SK-N-SH (cell line): ENCODE results near the gene BTG3. TPM values are rescaled to one million over a fixed set of nuclear protein-coding genes. Genes with fewer than 3 reads are reported as not detected.

Source experiments
- CTCF ChIA-PET: fragments of 300-600, 350-600 bp; formaldehyde crosslinking; extraction: SDS; loops from one replicate; lab custom pipeline; 2021; lab: Yijun Ruan, JAX
- POLR2A ChIA-PET: fragments of 350-600 bp; sonication (Branson Sonifier 250); formaldehyde crosslinking; extraction: SDS; loops from one replicate; lab custom pipeline; 2020; ENCODE audit warnings: antibody characterized with exemption, inconsistent platforms; lab: Yijun Ruan, JAX
- DNase-seq: peaks from one replicate; pipeline ENCODE4 v3.0.0; 2012
- H2AFZ ChIP-seq: fragments of 200-600 bp; sonication (generic); 2 replicates; pipeline ENCODE4 v1.8.1; 2016; ENCODE audit warnings: antibody characterized with exemption, mild to moderate bottlenecking, low read depth
- H3F3A ChIP-seq: fragments of 200-600 bp; sonication (generic); replicated peaks from 2 replicates; pipeline ENCODE3; 2016; ENCODE audit warnings: antibody characterized with exemption, mild to moderate bottlenecking; ENCODE audit not compliant: insufficient read depth
- H3K27ac ChIP-seq, 2 experiments: fragments of 200-500 bp in 1 of 2; fragments of 200-600 bp in 1 of 2; sonication (Bioruptor generic) in 1 of 2; sonication (generic), shearing (Covaris generic) in 1 of 2; 2 replicates each; pipeline versions ENCODE4 v1.5.1 to v1.6.1; 2014 to 2016; ENCODE audit warnings: low read depth in 2 of 2, inconsistent platforms in 1 of 2, low read length in 1 of 2, mild to moderate bottlenecking in 1 of 2, mixed read lengths in 1 of 2
- H3K27me3 ChIP-seq: fragments of 200-600 bp; sonication (generic), shearing (Covaris generic); 2 replicates; pipeline ENCODE4 v1.6.1; 2016; ENCODE audit warnings: mixed run types; ENCODE audit not compliant: insufficient read depth
- H3K36me3 ChIP-seq, 2 experiments: fragments of 200-500 bp in 1 of 2; fragments of 200-600 bp in 1 of 2; sonication (Bioruptor generic) in 1 of 2; sonication (generic) in 1 of 2; replicated peaks in 1 of 2; 2 replicates each; pipeline versions ENCODE3 to v1.5.1; 2014 to 2016; ENCODE audit warnings: low read length in 1 of 2, mild to moderate bottlenecking in 1 of 2; ENCODE audit not compliant: insufficient read depth in 2 of 2, control insufficient read depth in 1 of 2
- H3K4me1 ChIP-seq, 2 experiments: fragments of 200-500 bp in 1 of 2; fragments of 200-600 bp in 1 of 2; sonication (Bioruptor generic) in 1 of 2; sonication (generic), shearing (Covaris generic) in 1 of 2; 2 replicates each; pipeline versions ENCODE4 v1.5.1 to v1.6.1; 2014 to 2016; ENCODE audit warnings: low read depth in 1 of 2, low read length in 1 of 2, mixed run types in 1 of 2; ENCODE audit not compliant: insufficient read depth in 2 of 2, control insufficient read depth in 1 of 2
- H3K4me2 ChIP-seq: fragments of 200-600 bp; sonication (generic), shearing (Covaris generic); 2 replicates; pipeline ENCODE4 v1.6.1; 2017; ENCODE audit warnings: mixed run types
- H3K4me3 ChIP-seq, 2 experiments: fragments of 200-500 bp in 1 of 2; fragments of 200-600 bp in 1 of 2; sonication (Bioruptor generic) in 1 of 2; sonication (generic), shearing (Covaris generic) in 1 of 2; 2 replicates each; pipeline versions ENCODE4 v1.5.1 to v1.8.1; 2014 to 2016; ENCODE audit warnings: low read depth in 2 of 2, inconsistent platforms in 1 of 2, low read length in 1 of 2, mild to moderate bottlenecking in 1 of 2, mixed read lengths in 1 of 2, moderate library complexity in 1 of 2
- H3K79me2 ChIP-seq: fragments of 200-600 bp; sonication (generic); 2 replicates; pipeline ENCODE4 v1.8.1; 2017; ENCODE audit warnings: mild to moderate bottlenecking; ENCODE audit not compliant: insufficient read depth
- H3K9ac ChIP-seq: fragments of 200-600 bp; sonication (generic); 2 replicates; pipeline ENCODE4 v1.6.1; 2017; ENCODE audit warnings: mixed run types
- H3K9me2 ChIP-seq: fragments of 200-600 bp; sonication (generic); 2 replicates; pipeline ENCODE4 v1.6.1; 2017; ENCODE audit warnings: mixed run types
- H3K9me3 ChIP-seq: fragments of 200-600 bp; sonication (generic); 2 replicates; pipeline ENCODE4 v1.6.1; 2017; ENCODE audit warnings: mixed run types, mild to moderate bottlenecking, moderate library complexity
- H4K20me1 ChIP-seq: fragments of 200-600 bp; sonication (generic); 2 replicates; pipeline ENCODE4 v1.6.1; 2017; ENCODE audit warnings: mild to moderate bottlenecking, mixed run types; ENCODE audit not compliant: insufficient read depth
- CTCF ChIP-seq: fragments of 200-600 bp; sonication (generic); IDR thresholded peaks from 2 replicates; pipeline ENCODE4 v1.6.1; 2017; ENCODE audit warnings: antibody characterized with exemption, mild to moderate bottlenecking, moderate library complexity
- EP300 ChIP-seq, 2 experiments: IDR thresholded peaks; 2 replicates each; pipeline versions ENCODE4 v1.4.0 to v1.6.1; 2012; ENCODE audit warnings: borderline replicate concordance in 1 of 2, low read depth in 1 of 2, low read length in 1 of 2
- FOSL2 ChIP-seq: IDR thresholded peaks from 2 replicates; pipeline ENCODE4 v1.4.0; 2012; ENCODE audit warnings: low read depth, mild to moderate bottlenecking, moderate library complexity, borderline replicate concordance
- GABPA ChIP-seq: IDR thresholded peaks from 2 replicates; pipeline ENCODE4 v1.4.0; 2012; ENCODE audit warnings: low read depth, mild to moderate bottlenecking
- GATA2 ChIP-seq: sonication (generic); formaldehyde crosslinking; IDR thresholded peaks from 2 replicates; pipeline ENCODE4 v1.5.0; 2020; ENCODE audit warnings: mild to moderate bottlenecking, missing genetic modification reagents
- MAX ChIP-seq: IDR thresholded peaks from 2 replicates; pipeline ENCODE4 v1.4.0; 2012; ENCODE audit warnings: low read depth
- MEF2A ChIP-seq: IDR thresholded peaks from 2 replicates; pipeline ENCODE4 v1.4.0; 2012; ENCODE audit warnings: low read depth, borderline replicate concordance
- MXI1 ChIP-seq: IDR thresholded peaks from 2 replicates; pipeline ENCODE4 v1.6.1; 2012; ENCODE audit warnings: mild to moderate bottlenecking, low read depth, low read length, improper control_type of control experiment
- PBX3 ChIP-seq: IDR thresholded peaks from 2 replicates; pipeline ENCODE4; 2012
- RFX5 ChIP-seq: IDR thresholded peaks from 2 replicates; pipeline ENCODE4 v1.6.1; 2012; ENCODE audit warnings: mild to moderate bottlenecking, improper control_type of control experiment, low read length
- RXRA ChIP-seq: IDR thresholded peaks from 2 replicates; pipeline ENCODE4 v1.4.0; 2012; ENCODE audit warnings: low read depth, mild to moderate bottlenecking, borderline replicate concordance
- TAF1 ChIP-seq: IDR thresholded peaks from 2 replicates; pipeline ENCODE4 v1.6.1; 2012; ENCODE audit warnings: low read depth, mild to moderate bottlenecking, low read length, moderate library complexity, borderline replicate concordance
- TCF12 ChIP-seq: IDR thresholded peaks from 2 replicates; pipeline ENCODE4 v1.4.0; 2012
- TEAD4 ChIP-seq: IDR thresholded peaks from 2 replicates; pipeline ENCODE4 v1.4.0; 2012; ENCODE audit warnings: mild to moderate bottlenecking, borderline replicate concordance; ENCODE audit not compliant: insufficient read depth
- ZBTB33 ChIP-seq: IDR thresholded peaks from 2 replicates; pipeline ENCODE4 v1.4.0; 2012; ENCODE audit warnings: low read depth, borderline replicate concordance
- WGBS: methylation state at CpG from one replicate; pipeline ENCODE4 v1.1.6; 2017; ENCODE audit warnings: low lambda C conversion rate; 5-methylcytosine and 5-hydroxymethylcytosine counted together
- polyA plus RNA-seq, 3 experiments: library from polyadenylated mRNA; depleted of rRNA; stranded (reverse); fragments of >200 nt; gene quantifications; 2 replicates each; pipeline ENCODE4 v1.2.3, GENCODE V29; 2012

BTG3 gene
- polyA plus RNA-seq, 1 of the 3 experiments (the other 2 are of a cell fraction): 36.7 TPM

- Histone ChIP-seq H3K27ac (no peak overlapping the region), H3K27me3 (no peaks in the 10 kb centered on the region), H3K4me2 (no peak overlapping the region), H3K36me3 (no peaks in the 10 kb centered on the region), H3K79me2 (no peaks in the 10 kb centered on the region), H3K9me2 (no peaks in the 10 kb centered on the region), H3K4me1 (peaks cover 0 to 7% of the 10 kb centered on the region in 2 experiments; a peak in 2 of 4 replicates), H2AFZ (no peak overlapping the region), H3K9ac (no peak overlapping the region), H3K9me3 (no peaks in the 10 kb centered on the region), H3F3A (no peaks in the 10 kb centered on the region), H3K4me3 (no peak overlapping the region), H4K20me1 (no peaks in the 10 kb centered on the region)
- 73% methylated on average over 7 of the region's 7 CpGs for WGBS
- no peak for DNase-seq
- TF ChIP-seq ZBTB33 (no peak), MEF2A (no peak), TCF12 (no peak), EP300 (IDR thresholded peaks at IDR 0.05; ENCODE audit: borderline replicate concordance in 1 of 2, low read depth in 1 of 2, low read length in 1 of 2) (no peak), TAF1 (no peak), GATA2 (CRISPR knock-in tag) (no peak), MXI1 (no peak), TEAD4 (no peak), PBX3 (no peak), FOSL2 (no peak), RXRA (no peak), MAX (no peak), RFX5 (no peak), GABPA (no peak), CTCF (no peak)
- POLR2A ChIA-PET: interaction anchor here (1.0 kb wide), 1 partner anchor 89 kb away, joined by 3 read pairs; no protein-coding TSS in a partner anchor
- CTCF ChIA-PET: interaction anchor here (2.2 kb wide), 1 partner anchor 161 kb away, joined by 7 read pairs; no protein-coding TSS in a partner anchor
These were observed 64.4 kb downstream of the BTG3 start for GRCh38 chr21:17548262-17548661.
